Activated CD8-positive, alpha-beta memory T cell treated with anti-CD3 and anti-CD28 coated beads for 24 hours (primary cell): Measurements from ENCODE around the gene ANKRD44.

Source experiments
- DNase-seq: peaks from one replicate; pipeline ENCODE4 v3.0.0-alpha.2; 2020

The ANKRD44 gene

DNA sequence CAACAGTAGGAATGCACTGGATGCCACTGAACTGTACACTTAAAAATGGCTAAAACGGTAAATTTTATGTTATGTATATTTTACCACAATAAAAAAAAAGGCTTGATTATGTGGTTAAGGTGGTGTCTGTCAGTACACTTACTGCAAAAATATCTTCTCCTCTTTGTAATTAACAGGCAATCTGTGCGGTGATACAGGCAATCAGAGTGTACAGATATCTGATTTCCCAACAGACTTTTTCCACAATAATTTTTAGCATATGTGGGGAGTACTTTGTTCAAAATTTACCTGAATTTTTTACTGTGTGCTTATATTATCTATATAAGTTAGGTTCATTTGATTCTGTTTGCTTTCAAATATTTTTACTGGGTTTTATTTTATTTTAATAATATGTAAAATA lies 209.1 kb downstream of the ANKRD44 start:
- DNase-seq, result no peak

DNA sequence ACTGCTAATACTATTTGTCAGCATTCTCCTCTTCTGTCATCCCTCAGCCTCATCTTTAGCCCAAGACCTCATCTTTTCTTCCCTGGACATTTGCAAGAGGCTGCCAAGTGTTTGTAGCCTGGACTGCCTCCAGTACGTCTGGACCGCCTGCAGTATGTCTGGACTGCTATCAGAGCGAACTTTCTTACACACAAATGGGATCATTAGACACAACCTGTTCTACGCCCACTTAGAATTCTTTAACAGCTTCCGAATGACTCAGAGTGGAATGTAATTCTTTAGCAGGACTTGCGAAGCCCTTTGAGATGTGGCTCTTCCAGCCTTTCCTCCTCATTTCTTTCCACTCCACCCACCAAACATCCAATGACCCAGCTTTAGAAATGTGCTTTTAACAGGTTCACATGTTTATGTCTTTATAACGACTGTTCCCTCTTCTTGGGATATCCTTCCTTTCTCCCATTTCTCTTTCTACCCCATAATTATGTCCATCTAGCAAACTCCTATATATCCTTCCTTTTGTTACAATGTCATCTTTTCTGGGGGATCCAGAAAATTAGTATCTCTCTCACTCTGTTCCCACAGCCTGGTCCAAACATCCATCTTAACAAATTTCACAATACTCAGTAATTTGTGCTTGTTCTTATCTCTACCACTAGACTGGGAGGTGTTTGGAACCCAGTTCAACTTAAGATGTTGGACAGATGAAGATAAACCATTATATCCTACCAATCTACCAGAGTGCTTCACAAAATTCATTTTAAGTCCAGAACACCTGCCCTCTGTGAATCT lies 212.8 kb downstream of the ANKRD44 start:
- no peak for DNase-seq

DNA sequence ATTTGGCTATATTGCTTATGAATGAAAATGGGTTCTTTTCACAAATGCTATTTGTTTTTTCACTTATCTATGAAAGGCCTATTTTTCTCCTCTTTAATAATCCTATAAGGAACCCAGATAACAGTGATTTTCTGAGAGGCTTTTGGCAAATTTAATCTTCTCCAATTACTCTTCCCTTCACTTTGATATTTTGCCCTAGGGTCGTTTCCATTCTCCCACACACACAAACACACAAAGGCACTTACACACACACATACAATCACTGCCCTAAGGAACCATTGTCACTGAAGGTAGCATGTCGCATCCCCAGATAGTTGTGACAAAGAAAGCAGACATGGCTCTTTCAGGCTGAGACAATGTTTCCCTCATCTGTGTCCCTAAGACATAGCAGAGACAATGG lies 213.9 kb downstream of the ANKRD44 start:
- no peak for DNase-seq

DNA sequence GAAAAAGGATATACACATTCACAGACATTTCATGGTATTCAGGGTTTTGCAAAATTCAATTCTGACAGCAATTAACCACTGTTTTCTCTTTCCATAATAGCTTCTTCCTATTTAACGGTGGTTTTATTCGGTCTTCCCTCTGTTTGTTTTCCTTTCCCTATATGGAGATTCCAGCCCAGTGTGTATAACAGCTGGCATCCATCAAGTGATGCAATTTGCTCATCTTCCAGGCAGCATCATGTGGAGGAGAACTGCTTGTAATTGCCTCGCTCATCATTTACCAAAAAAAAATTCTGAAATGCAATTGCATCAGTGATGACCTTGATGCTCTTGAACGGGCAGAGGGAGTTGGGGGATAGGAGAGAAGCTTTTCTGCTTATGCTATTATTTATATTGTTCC lies 218.1 kb downstream of the ANKRD44 start:
- DNase-seq, result no peak

DNA sequence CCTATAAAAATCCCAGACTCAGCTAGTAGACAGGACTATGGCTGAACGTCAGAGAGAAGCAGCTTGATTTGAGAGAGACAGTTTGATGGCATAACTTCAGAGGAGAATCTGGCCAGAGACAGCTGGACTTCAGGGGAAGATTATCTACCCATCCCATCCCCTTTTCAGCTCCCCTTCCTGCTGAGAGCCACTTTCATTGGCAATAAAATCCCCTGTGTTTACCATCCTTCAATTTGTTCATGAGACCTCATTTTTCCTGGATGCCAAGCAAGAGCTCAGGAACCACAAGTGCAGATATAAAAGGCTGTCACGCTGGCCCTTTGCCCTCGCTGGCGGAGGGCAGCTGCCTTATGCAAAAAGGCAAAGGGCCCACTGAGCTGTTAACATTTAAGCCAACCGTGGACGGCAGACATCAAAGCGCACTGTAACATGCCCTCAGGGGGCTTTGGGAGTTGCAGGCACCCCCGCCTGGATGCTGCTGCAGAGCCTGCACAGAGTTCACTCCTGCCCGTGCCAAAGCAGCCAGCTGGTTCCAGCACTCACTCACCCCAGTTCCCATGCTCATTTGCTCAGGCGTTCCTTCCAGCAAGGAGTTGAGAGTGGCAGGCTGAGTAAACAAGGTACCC lies 219.7 kb downstream of the ANKRD44 start:
- no peak for DNase-seq

DNA sequence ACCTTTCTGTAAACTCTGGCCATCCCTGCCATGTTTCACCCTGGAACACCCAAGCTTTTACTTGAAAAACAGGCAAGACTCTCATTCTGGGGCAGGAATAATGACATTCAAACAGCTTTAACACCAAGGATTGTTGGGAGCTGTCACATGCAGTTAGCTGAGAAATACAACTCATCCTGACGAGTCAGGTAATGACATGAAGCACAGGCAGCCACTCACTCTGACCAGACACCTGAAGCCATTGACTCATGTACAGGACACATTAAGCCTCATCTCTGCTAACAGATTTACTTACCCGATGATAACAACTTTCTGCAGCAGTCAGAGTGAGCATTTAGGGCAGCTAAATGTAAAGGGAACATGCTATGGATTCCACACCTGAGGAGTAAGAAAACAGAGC lies 220.9 kb downstream of the ANKRD44 start:
- DNase-seq, result no peak

DNA sequence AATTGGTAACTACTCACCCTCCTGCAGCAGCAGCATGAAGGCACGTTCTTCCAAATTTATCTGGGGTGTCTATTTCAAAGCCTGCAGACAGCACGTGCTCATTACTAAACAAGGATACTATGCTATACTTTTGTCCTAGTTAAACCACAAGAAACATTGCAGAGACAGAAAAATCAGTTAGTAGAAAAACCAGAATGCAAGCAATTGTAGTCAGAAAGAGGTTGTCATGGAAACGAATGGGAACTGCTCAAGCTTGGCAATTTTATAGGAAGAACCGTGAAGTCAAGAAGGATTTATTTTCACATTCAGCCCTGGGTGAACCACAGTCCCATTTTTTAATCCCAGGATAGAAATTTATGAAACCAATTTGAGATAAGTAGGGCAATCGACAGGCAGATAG lies 221.9 kb downstream of the ANKRD44 start:
- no peak for DNase-seq

DNA sequence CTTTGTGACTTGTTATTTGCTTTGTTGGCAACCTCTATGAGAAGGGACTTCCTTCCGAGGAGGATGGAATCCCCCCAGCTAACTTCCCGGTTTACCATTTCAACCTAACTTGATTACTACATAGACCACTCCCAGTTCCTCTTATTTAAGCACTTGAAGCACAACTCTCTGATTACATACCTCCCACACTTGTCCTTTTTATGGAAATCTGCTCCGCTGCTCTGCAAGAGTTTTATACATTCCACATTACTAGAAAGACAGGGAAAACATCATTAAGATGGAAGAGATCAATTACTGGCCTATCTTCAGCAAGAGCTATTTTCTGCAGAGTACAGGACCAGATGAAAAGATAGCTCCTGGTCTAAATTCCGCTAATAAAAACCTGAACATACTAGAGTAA lies 224.1 kb downstream of the ANKRD44 start:
- no peak for DNase-seq

DNA sequence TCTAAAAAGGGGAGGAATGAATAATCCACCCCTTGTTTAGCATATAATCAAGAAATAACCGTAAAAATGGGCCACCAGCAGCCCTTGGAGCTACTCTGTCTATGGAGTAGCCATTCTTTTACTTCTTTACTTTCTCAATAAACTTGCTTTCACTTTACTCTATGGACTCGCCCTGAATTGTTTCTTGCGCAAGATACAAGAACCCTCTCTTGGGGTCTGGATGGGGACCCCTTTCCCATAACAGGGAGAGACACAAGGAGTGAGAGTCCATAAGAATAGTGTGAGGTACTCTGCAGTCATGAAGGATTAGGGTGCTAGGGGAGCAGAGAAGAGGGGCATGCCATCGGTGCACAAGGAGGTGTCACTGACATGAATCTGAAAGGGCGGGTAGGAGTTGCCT lies 224.9 kb downstream of the ANKRD44 start:
- DNase-seq, result no peak

DNA sequence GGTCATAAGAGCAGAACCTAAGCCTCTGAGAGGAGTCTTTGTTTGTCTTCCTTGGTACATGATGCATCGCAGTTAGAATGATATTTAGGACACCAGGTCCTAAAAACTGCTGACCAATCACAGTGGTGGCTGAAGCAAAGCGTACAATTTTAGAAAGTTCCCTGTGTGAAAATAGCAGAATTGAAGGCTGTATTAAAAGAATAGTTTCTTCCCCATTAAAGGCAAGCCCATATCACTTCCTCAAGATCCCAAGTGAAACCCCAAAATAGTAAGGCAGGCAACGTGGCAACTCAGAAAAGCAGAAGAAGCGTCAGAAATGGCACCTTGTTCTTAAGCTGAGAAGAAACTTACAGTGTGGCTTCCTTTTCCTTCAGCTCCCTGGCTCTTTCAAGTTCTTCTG lies 229.3 kb downstream of the ANKRD44 start:
- DNase-seq, result no peak

DNA sequence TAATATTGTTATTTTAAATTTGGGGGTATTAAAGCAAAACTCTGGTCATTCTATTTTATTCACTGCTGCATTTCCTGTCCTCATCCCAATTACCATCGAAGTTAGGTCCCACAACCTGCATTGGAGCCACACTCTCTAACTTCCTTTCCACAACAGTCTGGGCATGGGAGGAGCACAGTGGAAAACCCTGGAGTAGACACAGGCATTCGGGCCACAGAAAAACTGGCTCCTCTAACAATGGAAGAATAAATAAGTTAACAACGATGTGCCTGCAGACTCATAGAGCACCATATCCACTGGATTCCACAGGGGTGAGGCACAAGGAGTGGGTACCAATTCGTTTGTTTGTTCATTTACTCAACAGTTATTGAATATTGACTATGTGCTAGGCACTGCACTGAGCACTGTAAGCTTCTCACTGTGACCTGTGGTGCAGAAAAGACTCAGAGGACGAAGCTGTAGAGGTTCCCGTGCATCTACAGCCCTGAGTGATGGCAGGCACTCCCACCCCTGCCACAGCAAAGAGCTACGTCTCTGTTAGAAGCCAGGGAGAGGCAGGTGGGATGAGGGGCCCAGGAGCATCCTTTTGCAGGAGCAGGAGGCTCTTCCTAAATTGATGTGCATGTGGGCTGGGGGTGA lies 229.9 kb downstream of the ANKRD44 start:
- DNase-seq, result no peak

DNA sequence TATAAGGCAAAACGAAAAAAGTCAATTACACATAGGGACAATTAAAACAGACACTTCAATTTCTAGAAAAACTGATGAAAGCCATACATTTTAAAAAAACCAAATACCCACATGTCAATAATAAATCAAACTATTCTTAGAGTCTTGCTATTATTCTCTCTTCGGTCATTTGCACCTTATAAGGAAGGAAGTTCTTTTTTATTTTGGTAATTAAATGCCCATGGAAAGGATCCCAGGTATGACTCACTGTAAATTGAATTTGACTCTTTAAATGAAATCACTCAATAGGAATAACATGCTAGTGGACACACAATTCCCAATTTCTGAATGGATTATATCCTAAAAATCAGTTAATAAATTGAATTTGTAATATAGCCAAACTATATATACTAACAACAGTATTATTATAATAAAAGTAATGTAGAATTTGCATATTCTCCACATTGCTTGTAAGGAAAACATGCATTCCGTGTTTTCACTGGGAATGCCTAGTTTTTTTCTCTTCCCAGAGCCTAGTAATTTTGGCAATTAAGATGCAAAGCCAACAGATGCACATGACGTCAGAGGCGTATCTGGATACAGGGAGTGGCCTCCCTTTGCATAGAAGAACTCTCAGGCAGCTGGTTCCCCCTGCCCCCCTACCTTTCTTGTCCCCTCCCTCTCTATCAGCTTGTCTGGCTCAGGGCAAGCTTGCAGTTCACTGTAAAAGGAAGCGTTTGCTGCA lies 230.6 kb downstream of the ANKRD44 start:
- no peak for DNase-seq

DNA sequence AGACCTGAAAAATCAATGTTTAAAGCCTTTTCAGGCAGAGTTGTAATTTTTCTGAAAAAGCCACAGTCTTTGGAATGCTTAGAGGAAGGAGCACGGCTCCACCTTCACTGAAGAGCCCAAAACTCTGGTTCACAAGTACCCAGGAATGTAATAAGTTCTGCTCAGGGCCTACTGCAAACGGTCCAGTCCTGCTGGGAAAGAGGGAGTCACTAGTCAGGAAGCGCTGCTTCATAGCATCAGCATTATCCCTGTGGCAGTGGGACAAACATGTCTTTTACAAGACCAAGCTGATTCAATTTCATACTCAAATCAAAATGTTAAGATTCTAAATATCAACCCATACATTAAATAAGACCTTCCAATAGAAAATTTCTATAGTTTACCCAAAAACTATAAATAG lies 231.2 kb downstream of the ANKRD44 start:
- DNase-seq, result no peak

DNA sequence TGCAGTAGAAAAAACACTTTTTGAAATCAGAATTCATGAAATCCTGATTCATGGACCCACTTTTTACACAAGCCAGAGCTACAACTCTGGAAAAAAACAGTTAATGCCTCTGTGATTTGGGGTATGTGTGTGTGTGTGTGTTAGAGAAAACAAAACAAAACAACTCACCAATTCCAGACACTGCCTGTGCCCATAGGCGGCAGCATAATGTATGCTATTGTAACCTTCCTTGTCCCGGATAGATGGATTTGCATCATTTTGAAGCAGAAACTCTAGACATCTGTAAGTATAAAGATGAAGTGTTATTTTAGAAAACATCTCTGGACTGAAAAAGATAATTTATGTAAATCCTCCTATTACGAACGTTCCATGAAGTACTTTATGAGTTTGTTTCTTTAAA lies 232.0 kb downstream of the ANKRD44 start:
- DNase-seq, result no peak

DNA sequence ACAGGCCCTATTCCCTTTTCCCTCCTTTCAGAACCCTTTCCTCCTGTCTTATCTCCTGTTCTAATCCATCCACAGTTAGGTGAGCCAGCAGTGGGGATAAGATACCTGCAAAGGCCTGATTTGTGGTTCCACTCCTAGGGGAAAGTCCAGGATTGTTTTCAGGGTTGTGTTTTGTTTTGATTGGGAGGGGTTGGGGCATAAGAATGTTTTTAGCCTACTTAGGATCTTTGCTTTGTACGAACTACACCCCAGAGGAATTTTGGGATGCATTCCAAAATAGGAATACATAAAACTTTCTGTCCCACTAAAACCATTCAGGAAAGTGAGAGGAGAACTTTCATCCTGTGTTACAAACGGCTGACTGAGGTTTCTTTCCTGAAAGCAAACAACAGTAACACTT lies 233.2 kb downstream of the ANKRD44 start:
- DNase-seq, result no peak

DNA sequence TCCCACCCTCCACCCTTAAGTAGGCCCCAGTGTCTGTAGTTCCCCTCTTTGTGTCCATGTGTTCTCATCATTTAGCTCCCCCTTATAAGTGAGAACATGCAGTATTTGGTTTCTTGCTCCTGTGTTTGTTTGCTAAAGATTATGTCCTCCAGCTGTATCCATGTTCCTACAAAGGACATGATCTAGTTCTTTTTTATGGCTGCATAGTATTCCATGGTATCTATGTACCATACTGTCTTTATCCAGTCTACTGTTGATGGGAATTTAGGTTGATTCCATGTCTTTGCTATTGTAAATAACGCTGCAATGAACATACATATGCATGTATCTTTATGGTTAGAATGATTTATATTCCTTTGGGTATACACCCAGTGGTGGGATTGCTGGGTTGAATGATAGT lies 233.9 kb downstream of the ANKRD44 start:
- no peak for DNase-seq

DNA sequence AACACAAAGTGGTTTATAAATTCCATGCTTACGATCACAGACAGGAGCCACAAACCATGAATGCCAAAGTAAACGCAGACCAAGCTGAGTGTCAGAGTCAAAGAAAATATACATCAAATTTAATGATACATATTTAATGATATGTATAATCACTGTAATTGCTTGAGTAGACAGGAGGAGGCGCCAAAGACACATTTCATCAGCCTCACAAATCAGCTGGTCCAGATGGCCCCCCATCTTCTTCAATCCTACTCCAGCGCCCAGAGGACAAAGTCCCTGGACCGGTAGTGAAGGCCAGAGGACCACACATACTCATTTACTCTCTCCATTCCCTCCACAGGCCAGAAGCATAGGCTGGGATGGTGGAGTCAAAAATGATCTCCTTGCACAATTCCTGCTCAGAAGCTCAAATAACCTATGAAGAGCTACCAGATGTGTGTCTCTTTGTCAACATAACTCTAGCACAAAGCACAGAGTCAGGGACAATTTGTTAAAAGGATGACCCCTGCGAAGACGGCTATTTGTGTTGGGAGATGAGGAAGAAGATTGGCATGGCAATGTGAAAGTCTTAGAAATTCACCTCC lies 234.7 kb downstream of the ANKRD44 start:
- DNase-seq, result no peak

DNA sequence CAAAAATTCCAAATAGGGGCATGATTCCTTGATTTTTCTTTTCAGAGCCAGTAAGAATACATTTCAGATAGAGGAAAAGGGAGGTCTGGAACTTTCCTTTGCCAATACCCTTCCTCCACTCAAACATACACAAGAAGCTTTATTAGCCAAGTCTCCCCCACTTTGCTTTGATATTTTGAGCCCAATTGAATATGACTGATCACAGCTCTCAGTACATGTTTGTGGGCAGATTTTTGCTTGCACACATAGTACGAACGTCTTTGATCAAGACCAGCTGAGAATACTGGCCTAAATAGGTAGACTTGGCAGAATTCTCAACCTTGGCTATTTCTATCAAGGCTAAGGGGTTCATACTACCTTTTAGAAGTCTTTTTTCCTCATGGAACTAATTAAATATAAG lies 235.3 kb downstream of the ANKRD44 start:
- DNase-seq, result no peak

DNA sequence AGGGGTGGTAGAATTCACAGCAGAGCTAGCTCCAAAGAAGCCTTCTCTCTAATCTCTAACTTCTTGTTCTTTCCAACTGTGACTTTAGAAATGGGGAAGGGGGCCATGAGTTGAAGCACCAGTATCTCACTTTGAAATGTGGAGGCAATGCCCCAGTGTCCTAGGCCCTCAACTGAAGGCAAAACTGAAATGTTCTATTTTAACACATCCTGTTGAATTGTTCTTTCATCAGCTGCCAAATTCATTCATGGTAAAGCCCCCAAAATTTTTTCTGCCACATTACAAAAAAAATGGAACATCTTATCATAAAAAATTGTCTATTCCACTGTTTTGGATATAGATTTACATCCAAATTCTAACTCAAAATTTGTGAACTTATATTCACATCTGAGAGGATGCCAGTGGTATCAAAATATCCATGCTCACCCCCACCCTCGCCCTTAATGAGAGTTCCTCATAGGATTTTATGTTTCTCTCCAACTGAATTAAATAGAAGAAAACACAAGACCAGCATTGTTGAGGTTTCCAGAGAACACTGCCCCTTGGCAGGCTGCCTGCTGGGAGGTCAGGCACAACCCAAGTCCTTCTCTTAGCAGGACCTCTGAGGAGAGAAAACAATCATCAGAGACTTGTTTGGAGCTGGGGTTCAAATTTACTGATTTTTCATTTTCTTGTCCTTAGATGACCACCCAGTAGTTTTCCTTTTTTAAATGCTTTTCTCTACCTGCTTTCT lies 236.7 kb downstream of the ANKRD44 start:
- DNase-seq, result no peak

DNA sequence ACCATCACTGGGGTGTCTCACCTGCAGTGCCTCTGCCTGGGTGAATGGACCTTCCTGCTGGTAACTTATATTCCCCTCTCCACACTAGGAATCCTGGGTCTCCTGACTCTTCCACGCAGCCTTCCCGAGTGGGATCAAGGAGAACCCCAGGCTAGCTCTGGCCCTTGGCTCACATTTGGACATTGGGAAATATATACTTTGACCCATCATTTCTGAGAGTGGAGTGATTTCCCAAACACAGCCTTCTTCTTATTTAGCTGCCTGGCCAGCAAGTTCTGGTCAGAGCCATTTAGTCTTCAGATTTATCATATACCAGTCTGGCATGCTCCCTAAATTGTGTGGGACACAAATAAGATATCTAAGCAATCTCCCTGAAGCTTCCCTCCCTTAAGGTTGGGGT lies 237.3 kb downstream of the ANKRD44 start:
- DNase-seq, result no peak

DNA sequence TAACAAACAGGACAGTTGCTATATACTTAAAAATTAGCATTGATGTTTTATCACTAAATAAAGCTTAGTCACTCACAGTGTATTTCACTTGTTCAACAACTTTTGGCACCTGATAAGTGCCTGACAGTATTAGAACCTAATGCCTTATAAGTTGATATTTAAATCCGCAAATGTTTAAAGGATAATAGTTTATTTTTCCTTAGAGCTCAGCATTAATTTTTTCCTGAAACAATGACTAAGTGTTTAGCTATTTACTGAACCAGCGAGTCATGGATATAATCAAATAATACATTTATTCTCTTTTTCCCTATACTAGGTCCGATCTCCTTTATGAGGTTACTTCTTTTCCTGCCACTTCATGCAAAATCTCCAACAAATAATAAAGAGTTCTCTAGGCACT lies 238.0 kb downstream of the ANKRD44 start:
- no peak for DNase-seq

DNA sequence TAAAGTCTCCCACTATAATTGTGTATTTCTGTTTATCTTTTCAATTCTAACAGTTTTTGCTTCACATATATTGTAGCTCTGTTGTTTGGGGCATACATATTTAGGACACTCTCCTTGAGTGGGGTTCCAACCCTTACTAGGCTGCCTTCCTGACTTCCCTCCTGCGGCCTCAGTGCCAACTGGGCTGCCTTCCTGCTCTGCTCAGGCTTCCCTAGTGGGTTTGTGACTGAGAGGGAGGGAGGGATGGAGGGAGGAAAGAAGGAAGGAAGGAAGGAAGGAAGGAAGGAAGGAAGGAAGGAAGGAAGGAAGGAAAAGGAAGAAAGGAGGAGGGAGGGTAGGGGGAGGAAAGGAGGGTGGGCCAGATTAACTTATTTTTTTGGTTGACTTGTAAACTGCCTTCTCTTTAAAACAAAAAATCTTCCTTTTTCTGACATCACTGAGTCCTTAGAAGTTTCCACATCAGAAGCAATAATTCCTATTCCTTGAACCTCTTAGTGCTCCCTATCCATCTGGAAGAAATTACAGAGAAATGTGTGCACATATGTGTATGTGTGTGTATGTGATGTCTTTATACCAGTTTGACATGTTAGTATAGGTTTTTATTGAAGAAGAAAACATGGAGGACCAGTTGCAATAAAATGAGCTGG lies 238.7 kb downstream of the ANKRD44 start:
- no peak for DNase-seq
